BLaER1 (cell line): Measurements from ENCODE around the gene GMNN.
"Not testable (repeated sequence)": the region's sequence is repeated elsewhere in the genome, so short reads cannot be mapped to it uniquely, and the experiment has no call there.

Source experiments
- H3K27ac ChIP-seq: shearing (Covaris generic); formaldehyde crosslinking; 2 replicates; pipeline ENCODE4 v1.8.1; 2022
- H3K27me3 ChIP-seq: shearing (Covaris generic); formaldehyde crosslinking; 2 replicates; pipeline ENCODE4 v1.8.1; 2022
- H3K36me3 ChIP-seq: shearing (Covaris generic); formaldehyde crosslinking; 2 replicates; pipeline ENCODE4 v1.8.1; 2022
- H3K4me1 ChIP-seq: shearing (Covaris generic); formaldehyde crosslinking; 2 replicates; pipeline ENCODE4 v1.8.1; 2022
- H3K4me2 ChIP-seq: shearing (Covaris generic); formaldehyde crosslinking; 2 replicates; pipeline ENCODE4 v1.8.1; 2022
- H3K4me3 ChIP-seq: shearing (Covaris generic); formaldehyde crosslinking; 2 replicates; pipeline ENCODE4 v1.8.1; 2022
- H3K9ac ChIP-seq: shearing (Covaris generic); formaldehyde crosslinking; 2 replicates; pipeline ENCODE4 v1.8.1; 2022
- H3K9me3 ChIP-seq: shearing (Covaris generic); formaldehyde crosslinking; 2 replicates; pipeline ENCODE4 v1.8.1; 2022
- H4K20me1 ChIP-seq: shearing (Covaris generic); formaldehyde crosslinking; 2 replicates; pipeline ENCODE4 v1.8.1; 2022
- Cebpa-rat ChIP-seq: shearing (Covaris generic); IDR thresholded peaks from 2 replicates; pipeline ENCODE4 v1.8.1; 2022

Gene GMNN

DNA sequence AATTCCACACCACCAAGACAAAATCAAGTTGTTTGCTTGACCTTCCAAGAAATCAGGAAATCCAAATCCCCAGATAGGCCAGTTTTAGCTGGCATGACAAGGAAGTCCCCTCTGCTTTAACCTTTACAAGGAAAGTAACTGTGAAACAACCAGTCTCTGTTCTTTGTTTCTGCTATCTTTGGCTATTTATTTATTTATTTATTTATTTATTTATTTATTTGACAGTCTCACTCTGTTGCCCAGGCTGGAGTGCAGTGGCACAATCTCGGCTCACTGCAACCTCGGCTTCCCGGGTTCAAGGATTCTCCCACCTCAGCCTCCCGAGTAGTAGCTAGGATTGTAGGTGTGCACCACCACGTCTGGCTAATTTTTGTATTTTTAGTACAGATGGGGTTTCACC is 14.5 kb upstream of the GMNN start:
- Histone ChIP-seq H3K27ac (no peak overlapping the region), H3K9ac (no peak overlapping the region), H4K20me1 (no peaks in the 10 kb centered on the region), H3K4me2 (no peak overlapping the region), H3K4me3 (no peak overlapping the region), H3K4me1 (no peaks in the 10 kb centered on the region), H3K9me3 (no peaks in the 10 kb centered on the region), H3K27me3 (no peaks in the 10 kb centered on the region), H3K36me3 (no peaks in the 10 kb centered on the region)
- TF ChIP-seq Cebpa-rat, result no peak

DNA sequence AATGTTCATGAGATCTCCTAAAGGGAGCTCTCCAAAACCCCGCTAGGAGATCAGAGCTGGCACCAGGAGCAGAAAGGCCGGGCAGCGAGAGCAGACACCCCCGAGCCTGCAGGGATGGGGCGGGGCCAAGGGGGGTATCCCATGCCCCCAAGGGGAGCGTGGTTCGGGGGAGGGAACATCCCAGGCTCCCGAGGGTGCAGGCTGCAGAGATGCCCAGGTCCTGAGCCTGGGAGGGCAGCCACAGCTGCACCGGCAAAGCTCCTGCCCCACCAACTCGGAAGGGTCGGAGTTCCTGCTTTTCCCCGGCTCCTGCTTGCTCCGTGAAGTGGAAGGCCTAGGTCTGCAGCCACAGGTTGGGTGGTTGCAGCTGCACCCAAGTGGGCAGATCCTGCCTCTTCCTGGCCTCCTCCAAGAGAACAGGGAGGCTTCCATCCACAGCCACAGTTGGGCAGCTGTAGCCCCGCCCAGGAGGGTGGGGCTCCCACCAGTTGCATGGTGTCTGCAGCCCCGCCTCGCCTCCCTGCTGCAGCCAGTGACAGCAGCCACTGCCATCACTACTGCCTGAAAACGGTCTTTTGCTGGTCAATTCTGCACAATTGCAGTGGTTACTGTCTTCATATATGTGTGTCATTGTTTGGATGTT is 13.4 kb upstream of the GMNN start:
- no peak overlapping the region for H3K4me3 ChIP-seq
- H3K36me3 ChIP-seq, result no peaks in the 10 kb centered on the region
- H3K4me2 ChIP-seq, result no peak overlapping the region
- H4K20me1 ChIP-seq, result no peaks in the 10 kb centered on the region
- no peaks in the 10 kb centered on the region for H3K9me3 ChIP-seq
- H3K27me3 ChIP-seq, result no peaks in the 10 kb centered on the region
- TF ChIP-seq Cebpa-rat, result no peak
- H3K27ac ChIP-seq, result no peak overlapping the region
- H3K9ac ChIP-seq, result no peak overlapping the region
- no peaks in the 10 kb centered on the region for H3K4me1 ChIP-seq

DNA sequence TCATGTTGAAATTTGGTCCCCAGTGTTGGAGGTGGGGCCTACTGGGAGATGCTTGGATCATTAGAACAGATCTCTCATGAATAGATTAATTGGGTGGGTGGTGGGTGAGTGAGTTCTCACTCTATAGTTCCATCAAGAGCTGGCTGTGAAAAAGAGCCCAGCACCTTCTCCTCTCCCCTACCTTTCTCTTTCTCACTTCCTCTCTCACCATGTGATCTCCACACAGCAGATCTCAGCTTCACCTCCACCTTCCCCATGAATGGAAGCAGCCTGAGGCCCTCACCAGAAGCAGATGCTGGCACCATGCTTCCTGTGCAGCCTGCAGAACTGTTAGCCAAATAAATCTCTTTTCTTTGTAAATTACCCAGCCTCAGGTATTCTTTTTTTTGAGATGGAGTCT is 12.9 kb upstream of the GMNN start:
- TF ChIP-seq Cebpa-rat, result no peak
- Histone ChIP-seq H3K27ac (no peak overlapping the region), H3K27me3 (no peaks in the 10 kb centered on the region), H3K4me2 (no peak overlapping the region), H3K36me3 (no peaks in the 10 kb centered on the region), H3K4me1 (no peaks in the 10 kb centered on the region), H3K9ac (no peak overlapping the region), H3K4me3 (no peak overlapping the region), H4K20me1 (no peaks in the 10 kb centered on the region), H3K9me3 (no peaks in the 10 kb centered on the region)

DNA sequence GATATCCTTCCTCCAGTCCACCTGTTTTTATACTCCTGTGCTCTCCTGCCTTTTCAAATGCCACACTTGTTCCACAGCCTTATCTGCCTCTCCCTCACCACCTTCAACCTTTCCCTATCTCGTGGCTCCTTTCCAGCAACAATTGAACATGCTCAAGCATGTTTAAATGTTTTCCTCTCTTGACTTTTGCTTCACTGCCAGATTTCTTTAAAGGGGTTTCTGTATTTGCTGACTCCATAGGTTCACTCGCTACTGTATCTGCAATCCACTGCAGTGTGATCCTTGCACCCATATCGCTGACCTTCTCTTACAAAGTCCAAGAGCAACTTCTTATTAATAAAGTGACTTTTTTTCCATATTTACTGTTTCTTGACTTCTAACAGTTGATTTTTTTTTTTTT is 11.2 kb upstream of the GMNN start:
- Histone ChIP-seq H3K4me3 (no peak overlapping the region), H3K9ac (no peak overlapping the region), H3K27me3 (no peaks in the 10 kb centered on the region), H4K20me1 (no peaks in the 10 kb centered on the region), H3K9me3 (no peaks in the 10 kb centered on the region), H3K4me2 (no peak overlapping the region), H3K36me3 (no peaks in the 10 kb centered on the region), H3K27ac (no peak overlapping the region), H3K4me1 (0 out of 2 replicates have a peak, but pooled peaks cover 7% of the 10 kb centered on the region)
- TF ChIP-seq Cebpa-rat, result no peak

DNA sequence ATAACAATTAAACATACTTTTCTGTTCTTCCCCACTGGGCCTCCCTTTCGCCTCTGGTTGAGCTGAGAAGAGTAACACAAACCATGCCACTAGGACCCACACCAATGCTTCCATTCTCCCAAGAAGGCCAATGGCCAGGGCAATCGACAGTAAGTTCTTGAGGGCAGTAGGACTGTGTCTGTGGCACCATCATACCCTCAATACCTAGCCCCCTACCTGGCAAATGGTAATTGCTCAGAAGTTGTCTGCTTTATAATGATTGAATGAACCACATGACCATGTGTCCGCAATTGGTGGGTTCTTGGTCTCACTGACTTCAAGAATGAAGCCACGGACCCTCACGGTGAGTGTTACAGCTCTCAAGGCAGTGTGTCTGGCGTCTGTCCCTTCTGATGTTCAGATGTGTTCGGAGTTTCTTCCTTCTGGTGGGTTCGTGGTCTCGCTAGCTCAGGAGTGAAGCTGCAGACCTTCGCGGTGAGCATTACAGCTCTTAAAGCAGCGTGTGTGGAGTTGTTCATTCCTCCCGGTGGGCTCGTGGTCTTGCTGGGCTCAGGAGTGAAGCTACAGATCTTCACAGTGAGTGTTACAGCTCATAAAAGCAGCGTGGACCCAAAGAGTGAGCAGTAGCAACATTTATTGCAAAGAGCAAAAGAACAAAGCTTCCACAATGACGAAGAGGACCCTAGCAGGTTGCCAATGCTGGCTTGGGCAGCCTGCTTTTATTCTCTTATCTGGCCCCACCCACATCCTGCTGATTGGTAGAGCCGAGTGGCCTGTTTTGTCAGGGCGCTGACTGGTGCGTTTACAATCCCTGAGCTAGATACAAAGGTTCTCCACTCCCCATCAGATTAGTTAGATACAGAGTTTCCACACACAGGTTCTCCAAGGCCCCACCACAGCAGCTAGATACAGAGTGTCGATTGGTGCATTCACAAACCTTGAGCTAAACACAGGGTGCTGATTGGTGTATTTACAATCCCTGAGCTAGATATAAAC is 9.6 kb upstream of the GMNN start:
- H3K4me3 ChIP-seq, H3K9ac ChIP-seq, H3K36me3 ChIP-seq, H3K27ac ChIP-seq, H3K27me3 ChIP-seq, H4K20me1 ChIP-seq, H3K4me1 ChIP-seq, H3K9me3 ChIP-seq, H3K4me2 ChIP-seq: not testable (repeated sequence)

DNA sequence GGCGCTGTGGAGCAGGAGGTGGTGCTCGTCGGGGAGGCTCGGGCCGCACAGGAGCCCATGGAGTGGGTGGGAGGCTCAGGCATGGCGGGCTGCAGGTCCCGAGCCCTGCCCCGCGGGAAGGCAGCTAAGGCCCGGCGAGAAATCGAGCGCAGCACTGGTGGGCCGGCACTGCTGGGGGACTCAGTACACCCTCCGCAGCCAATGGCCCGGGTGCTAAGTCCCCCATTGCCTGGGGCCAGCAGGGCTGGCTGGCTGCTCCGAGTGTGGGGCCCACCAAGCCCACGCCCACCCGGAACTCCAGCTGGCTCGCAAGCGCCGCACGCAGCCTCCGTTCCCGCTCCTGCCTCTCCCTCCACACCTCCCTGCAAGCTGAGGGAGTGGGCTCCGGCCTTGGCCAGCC is 8.8 kb upstream of the GMNN start:
- not testable (repeated sequence) for H3K4me3 ChIP-seq, H3K36me3 ChIP-seq, H3K27me3 ChIP-seq, H3K9me3 ChIP-seq, H4K20me1 ChIP-seq, H3K4me1 ChIP-seq, H3K27ac ChIP-seq, H3K4me2 ChIP-seq, H3K9ac ChIP-seq

DNA sequence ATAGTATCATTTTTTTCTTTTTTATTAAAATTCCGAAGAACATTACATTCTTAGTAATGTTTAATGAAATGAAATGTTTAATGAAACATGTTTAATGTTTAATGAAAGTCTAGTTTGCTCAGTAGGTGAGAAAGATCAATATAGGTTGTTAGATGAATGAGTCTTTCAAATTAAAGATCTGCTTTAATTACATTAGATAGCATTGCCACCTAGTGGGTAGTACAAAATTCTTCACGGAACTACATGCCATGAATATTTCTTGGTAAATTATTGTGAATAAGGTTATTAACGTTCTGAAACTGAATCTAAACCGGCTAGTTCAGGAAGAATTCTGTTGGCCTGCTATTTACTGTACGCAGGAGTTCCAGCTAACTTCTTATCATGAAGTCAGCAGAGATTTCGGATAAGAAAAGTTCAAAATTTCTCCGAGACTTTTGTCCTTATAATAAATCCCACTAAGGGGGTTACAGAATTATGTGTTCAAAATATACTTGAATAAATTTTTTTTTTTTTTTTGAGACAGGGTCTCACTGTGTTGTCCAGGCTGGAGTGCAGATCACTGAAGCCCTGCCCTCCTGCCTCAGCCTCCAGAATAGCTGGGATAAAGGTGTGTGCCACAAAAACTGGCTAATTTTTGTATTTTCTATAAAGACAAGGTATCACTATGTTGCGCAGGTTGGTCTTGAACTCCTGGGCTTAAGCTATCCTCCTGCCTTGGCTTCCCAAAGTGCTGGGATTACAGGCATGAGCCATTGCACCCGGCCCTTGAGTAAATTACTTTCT is 7.9 kb upstream of the GMNN start:
- Histone ChIP-seq H3K36me3 (no peaks in the 10 kb centered on the region), H3K4me1 (0 out of 2 replicates have a peak, but pooled peaks cover 7% of the 10 kb centered on the region), H3K9me3 (no peaks in the 10 kb centered on the region), H4K20me1 (no peaks in the 10 kb centered on the region), H3K9ac (no peak overlapping the region), H3K4me3 (no peak overlapping the region), H3K27ac (no peak overlapping the region), H3K4me2 (no peak overlapping the region), H3K27me3 (no peaks in the 10 kb centered on the region)
- TF ChIP-seq Cebpa-rat, result no peak

DNA sequence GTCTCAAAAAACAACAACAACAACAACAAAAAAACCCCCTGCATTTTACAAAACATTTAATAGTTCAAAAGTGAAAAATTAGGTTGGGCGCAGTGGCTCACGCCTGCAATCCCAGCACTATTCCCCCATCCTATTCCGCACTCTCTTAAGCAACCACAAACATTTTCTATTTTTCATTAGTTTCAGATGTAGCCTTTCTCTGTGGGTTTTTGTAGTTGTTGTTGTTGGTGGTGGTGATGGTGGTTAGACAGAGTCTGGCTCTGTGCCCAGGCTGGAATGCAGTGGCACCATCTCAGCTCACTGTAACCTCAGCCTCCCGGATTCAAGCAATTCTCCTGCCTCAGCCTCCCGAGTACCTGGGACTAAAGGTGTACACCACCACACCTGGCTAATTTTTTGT is 6.4 kb upstream of the GMNN start:
- H3K4me2 ChIP-seq, result no peak overlapping the region

DNA sequence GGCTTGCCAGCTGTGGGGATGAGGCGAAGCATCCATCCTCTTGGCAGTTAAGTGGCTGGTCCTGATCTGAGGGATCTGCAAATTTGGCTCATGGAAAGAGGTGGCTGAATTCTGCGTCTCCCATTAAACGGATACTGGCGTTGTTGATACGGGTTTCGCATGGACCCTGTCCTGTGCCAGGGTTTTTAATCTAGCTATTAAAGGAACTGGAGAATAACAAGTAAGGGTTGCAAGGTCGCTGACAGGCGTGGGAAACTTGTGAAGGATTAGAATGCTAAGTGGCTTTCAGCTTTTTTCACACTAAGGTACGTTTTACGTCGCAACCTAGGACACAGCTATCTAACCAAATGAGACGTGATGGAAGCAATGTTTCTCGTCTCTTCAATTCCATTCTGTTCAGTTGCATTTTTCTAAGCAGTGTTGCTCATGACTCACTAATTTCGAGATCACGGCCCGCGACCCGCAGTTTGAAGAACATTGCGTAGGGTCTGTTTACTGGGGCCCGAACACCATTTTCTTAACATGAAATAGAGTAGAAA is 852 bp downstream of the GMNN start:
- peak overlapping the region; percentile 97 for H3K27ac ChIP-seq
- TF ChIP-seq Cebpa-rat, result no peak
- H3K36me3 ChIP-seq, result peaks cover 25% of the 10 kb centered on the region
- H3K27me3 ChIP-seq, result no peaks in the 10 kb centered on the region
- H3K4me3 ChIP-seq, result peak overlapping the region; percentile 93
- no peaks in the 10 kb centered on the region for H3K9me3 ChIP-seq
- H4K20me1 ChIP-seq, result peaks cover 49% of the 10 kb centered on the region
- peaks cover 36% of the 10 kb centered on the region for H3K4me1 ChIP-seq
- peak overlapping the region; percentile 96 for H3K9ac ChIP-seq
- peak overlapping the region; percentile 92 for H3K4me2 ChIP-seq

More for the DNA sequence above, 6.4 kb upstream of the GMNN start:
- Histone ChIP-seq H3K4me1 (0 out of 2 replicates have a peak, but pooled peaks cover 7% of the 10 kb centered on the region), H3K27ac (no peak overlapping the region), H3K9ac (no peak overlapping the region), H4K20me1 (no peaks in the 10 kb centered on the region), H3K9me3 (no peaks in the 10 kb centered on the region), H3K27me3 (no peaks in the 10 kb centered on the region), H3K4me3 (no peak overlapping the region), H3K36me3 (no peaks in the 10 kb centered on the region)
- no peak for TF ChIP-seq Cebpa-rat
